ENCODE measurements around the gene TSPAN14.

- TF ChIP-seq CTCF (IDR thresholded peaks at IDR 0.05; ENCODE audit: low read depth, low read length) (no peak), POLR2A (IDR thresholded peaks at IDR 0.05; ENCODE audit: extremely low read depth, insufficient read length) (no peak), MYC (IDR thresholded peaks at IDR 0.05; ENCODE audit: low read depth, low read length) (no peak)
These were observed 23.7 kb downstream of the TSPAN14 start for GRCh38 chr10:80477813-80478212.

Measured in NB4 (cell line).